CD4-positive, alpha-beta T cell treated with Interleukin-6 at 100 ng/mL for 8 hours (primary cell): ENCODE measurements around the gene IGF2BP1.
"Not testable (repeated sequence)": the region's sequence is repeated elsewhere in the genome, so short reads cannot be mapped to it uniquely, and the experiment has no call there.

Experiments
- DNase-seq: peaks from one replicate; pipeline ENCODE4 v3.0.0-alpha.2; 2020; ENCODE audit warnings: mixed read lengths, low spot score

IGF2BP1 gene

GRCh38 chr17:49054342-49055092 is 57.3 kb downstream of the IGF2BP1 start:
- no peak for DNase-seq

- DNase-seq, result no peak
Observed at GRCh38 chr17:49055181-49055927, 58.2 kb downstream of the IGF2BP1 start.

GRCh38 chr17:49061524-49061943 is 64.3 kb downstream of the IGF2BP1 start:
- no peak for DNase-seq

GRCh38 chr17:49063652-49064051 is 66.5 kb downstream of the IGF2BP1 start:
- DNase-seq, result no peak

- no peak for DNase-seq
Observed at GRCh38 chr17:49067163-49067562, 70.0 kb downstream of the IGF2BP1 start.

GRCh38 chr17:49069585-49070273 is 72.5 kb downstream of the IGF2BP1 start:
- DNase-seq, result no peak

- no peak for DNase-seq
Observed at GRCh38 chr17:49071106-49071505, 73.9 kb downstream of the IGF2BP1 start.

- DNase-seq, result no peak
Observed at GRCh38 chr17:49074851-49075540, 77.8 kb downstream of the IGF2BP1 start.

- DNase-seq, result no peak
Observed at GRCh38 chr17:49076573-49077384, 79.6 kb downstream of the IGF2BP1 start.

- no peak for DNase-seq
Observed at GRCh38 chr17:49078248-49078647, 81.1 kb downstream of the IGF2BP1 start.

GRCh38 chr17:49079840-49080663 is 82.9 kb downstream of the IGF2BP1 start:
- DNase-seq, result no peak

GRCh38 chr17:49082231-49082630 is 85.0 kb downstream of the IGF2BP1 start:
- DNase-seq, result no peak

- DNase-seq, result not testable (repeated sequence)
Observed at GRCh38 chr17:49085046-49085445, 87.9 kb downstream of the IGF2BP1 start.

- no peak for DNase-seq
Observed at GRCh38 chr17:49085565-49086315, 88.6 kb downstream of the IGF2BP1 start.

GRCh38 chr17:49086316-49086605 is 89.1 kb downstream of the IGF2BP1 start:
- DNase-seq, result no peak

GRCh38 chr17:49086649-49087048 is 89.5 kb downstream of the IGF2BP1 start:
- no peak for DNase-seq

- DNase-seq, result no peak
Observed at GRCh38 chr17:49089094-49089493, 91.9 kb downstream of the IGF2BP1 start.

GRCh38 chr17:49090878-49091594 is 93.9 kb downstream of the IGF2BP1 start:
- DNase-seq, result no peak

GRCh38 chr17:49093131-49093530 is 95.9 kb downstream of the IGF2BP1 start:
- no peak for DNase-seq
